Fibroblast of gingiva (primary cell): ENCODE results near the gene CHST15.

Experiments
- DNase-seq: peaks from one replicate; pipeline ENCODE4 v3.0.0-alpha.2; 2011; ENCODE audit warnings: low read depth

CHST15 gene

DNA sequence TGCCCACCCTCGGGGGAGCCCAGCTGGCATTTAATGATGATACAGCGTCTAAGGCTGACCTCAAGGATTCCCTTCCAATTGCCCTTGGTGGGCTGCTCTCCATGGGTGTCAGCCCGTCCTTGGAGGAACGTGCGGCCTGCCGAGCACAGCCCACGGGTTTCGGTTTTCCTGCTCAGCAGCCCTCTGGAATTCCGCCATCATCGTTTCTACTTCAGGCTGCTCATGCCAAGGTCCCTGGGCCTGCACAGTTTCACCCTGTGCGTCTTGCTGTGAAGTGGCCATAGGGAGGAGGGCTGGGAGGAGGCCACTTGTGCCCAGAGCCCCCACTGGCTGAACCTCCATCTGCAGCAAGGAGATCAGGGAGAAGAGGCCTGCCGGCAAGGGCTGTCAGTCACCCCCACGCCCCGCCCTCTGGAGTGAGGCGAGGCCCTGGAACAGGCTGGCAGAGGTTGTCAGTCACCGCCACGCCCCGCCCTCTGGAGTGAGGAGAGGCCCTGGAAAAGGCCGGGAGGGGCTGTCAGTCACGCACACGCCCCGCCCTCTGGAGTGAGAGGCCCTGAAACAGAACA, 82.8 kb downstream of the CHST15 start:
- no peak for DNase-seq

- DNase-seq = no peak
These were observed 83.4 kb downstream of the CHST15 start for GRCh38 chr10:124010024-124010423.

GRCh38 chr10:124009231-124010015, 84.0 kb downstream of the CHST15 start:
- DNase-seq = no peak

- DNase-seq = no peak
These were observed 84.7 kb downstream of the CHST15 start for GRCh38 chr10:124008681-124009080.

DNA sequence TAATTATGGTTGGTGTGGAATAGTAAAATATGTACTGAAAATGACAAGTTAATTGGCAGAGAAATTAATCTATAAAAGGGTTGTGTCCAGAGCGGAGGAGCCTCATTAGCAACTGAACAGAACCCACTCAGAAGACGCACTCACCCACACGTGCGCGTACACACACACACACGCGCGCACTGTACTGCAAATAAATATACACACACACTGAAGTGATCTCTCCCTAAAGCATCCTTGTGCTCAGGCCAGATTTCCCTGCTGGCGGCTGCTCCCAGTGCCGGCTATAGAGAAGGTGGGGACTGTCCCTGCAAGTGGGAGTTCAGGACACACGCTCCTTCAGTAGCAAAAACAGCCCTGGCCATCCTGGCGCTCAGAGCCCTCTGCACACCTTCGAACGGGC, 85.2 kb downstream of the CHST15 start:
- DNase-seq = no peak

DNA sequence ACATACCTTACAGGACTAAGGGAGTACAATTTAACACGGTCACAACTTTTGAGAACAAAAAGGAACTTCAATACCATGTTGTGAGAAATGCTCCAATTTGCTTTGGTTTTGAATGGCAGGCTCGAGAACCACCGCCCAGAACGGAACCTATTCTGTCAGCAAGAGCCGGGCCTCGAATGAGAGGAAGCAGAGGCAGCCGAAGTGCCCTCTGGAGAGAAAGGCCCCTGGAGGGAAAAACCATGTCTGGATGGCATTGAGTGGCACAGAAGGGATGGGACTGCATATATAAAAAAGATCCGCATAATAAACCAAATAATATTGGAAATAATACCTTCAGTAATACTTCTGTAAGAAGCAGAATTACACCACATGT, 85.6 kb downstream of the CHST15 start:
- DNase-seq = no peak

DNA sequence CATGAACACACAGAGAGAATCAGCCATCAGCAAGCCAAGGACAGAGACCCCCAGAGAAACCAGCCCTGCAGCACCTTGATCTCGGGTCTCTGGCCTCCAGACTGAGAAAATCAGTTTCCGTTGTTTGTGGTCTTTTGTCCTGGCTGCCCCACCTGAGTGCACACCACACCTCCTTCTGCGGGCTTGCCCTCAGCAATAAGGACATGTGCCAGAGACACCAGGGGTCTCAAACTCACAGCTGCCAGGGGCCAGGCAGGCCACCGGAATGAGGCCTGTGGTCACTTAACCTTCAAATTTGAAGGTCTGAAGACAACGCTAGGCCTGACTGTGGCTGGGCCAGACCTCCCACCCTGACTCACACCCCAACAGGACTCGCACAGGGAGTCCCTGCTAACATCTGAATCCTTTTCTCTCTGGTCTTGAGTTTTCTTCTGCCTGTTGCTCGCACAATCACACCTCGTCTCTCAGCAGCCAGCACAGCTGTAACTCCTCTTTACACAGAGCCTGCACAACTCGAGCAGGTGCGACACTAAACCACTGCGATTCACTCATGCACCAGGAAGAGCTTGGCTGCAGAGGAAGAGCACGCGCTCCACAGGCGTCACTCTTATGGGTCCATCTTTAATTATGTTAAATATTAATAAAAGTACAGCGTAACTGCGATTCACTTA, 86.2 kb downstream of the CHST15 start:
- no peak for DNase-seq

- no peak for DNase-seq
These were observed 86.9 kb downstream of the CHST15 start for GRCh38 chr10:124006526-124006925.

- DNase-seq = peak; percentile 12
These were observed 87.4 kb downstream of the CHST15 start for GRCh38 chr10:124005991-124006392.

GRCh38 chr10:124005091-124005490, 88.3 kb downstream of the CHST15 start:
- DNase-seq = no peak

DNA sequence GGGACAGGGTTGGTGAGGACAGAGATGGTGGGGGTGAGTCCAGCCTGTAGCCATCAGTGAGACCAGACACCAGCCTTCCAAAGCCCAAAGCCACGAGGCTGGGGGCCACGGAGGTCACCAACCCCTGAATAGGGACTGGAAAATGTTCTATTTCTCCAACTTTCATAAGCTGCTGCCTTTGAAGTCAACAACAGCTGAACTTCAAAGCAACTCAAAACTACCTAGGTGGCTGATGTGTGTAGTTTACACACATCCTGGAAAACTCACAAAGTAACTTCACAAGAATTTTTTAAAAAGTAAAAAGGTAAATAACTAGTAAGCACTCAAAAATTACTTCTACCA, 88.8 kb downstream of the CHST15 start:
- DNase-seq = no peak

GRCh38 chr10:124003871-124004662, 89.3 kb downstream of the CHST15 start:
- no peak for DNase-seq

DNA sequence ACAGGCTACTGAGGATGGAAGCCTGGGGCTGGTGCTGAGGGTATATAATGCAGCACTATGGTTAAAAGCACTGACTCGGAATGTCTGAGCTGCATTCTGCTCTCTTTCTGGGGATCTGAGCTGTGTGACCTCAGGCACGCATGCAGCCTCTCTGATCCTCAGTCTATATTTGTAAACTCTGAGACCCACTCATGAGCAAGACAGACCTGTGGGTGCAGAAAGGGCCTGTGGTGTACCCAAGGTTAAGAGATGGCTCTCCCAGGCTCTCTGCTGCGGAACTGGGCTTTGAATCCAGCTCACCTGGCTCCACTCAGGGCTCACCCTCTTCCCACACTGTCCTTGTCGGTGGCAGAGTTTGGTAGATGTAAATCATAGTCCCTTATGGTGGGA, 89.9 kb downstream of the CHST15 start:
- no peak for DNase-seq

DNA sequence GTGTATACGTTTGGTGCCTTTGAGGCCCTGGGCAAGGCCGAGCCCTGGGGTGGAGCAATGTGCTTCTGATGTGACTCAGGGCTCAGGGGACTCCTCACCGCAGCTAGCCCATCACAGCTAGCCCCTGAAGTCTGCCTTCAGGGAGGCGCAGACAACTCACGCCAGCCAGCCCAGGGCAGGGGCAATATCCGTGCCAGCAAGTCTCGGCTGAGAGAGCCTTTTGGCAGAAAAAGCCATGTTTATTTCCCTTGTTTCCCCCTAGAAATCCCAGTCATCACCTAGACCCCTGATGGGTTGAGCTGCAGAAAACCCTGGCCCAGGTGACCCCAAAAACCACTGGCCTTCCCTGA, 90.4 kb downstream of the CHST15 start:
- peak; percentile 13 for DNase-seq

- no peak for DNase-seq
These were observed 90.9 kb downstream of the CHST15 start for GRCh38 chr10:124002391-124003069.

- no peak for DNase-seq
These were observed 91.8 kb downstream of the CHST15 start for GRCh38 chr10:124001391-124002148.

GRCh38 chr10:124000792-124001201, 92.6 kb downstream of the CHST15 start:
- peak; percentile 73 for DNase-seq

DNA sequence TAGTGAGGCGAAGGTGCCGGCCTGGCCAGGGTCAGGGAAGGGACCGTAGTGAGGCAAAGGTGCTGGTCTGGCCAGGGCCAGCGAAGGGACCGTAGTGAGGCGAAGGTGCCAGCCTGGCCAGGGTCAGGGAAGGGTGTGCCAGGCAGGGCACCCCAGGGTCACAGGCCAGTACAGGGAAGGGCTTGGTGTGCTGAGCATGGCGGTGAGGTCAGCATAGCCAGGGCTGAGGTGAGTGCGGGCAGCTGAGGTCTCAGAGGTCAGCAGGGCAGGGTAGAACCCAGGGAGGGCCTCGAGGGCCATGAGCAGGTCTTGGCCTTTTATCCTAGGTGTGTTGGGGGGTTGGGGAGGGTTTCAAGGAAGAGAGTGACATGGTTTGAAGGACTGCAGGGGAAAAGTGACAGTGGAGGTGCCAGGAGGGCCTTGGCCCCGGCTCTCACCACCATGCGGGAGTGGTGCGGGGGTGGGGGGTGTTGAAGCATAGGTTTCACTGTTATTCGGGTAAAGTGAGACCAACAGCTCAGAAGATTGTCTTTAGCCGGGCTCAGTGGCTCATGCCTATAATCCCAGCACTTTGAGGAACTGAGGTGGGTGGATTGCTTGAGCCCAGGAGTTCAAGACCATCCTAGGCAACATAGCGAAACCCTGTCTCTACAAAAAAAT, 93.3 kb downstream of the CHST15 start:
- no peak for DNase-seq

DNA sequence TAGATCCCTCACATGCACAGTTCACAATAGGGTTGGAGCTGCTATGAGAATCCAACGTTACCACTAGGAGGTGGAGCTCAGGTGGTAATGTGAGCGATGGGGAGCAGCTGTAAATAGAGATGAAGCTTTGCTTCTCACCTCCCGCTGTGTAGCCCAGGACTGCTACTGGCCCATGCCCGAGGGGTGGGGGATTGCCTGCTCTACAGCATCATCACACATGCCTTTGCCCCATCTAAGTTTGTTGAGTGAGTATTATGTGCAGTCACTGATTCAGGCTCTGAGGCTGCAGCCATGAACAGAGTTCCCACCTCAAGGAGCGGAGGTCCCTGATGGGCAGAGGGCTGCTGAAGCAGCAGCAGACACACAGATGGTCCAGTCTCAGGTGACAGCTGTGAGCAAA, 94.1 kb downstream of the CHST15 start:
- DNase-seq = no peak

DNA sequence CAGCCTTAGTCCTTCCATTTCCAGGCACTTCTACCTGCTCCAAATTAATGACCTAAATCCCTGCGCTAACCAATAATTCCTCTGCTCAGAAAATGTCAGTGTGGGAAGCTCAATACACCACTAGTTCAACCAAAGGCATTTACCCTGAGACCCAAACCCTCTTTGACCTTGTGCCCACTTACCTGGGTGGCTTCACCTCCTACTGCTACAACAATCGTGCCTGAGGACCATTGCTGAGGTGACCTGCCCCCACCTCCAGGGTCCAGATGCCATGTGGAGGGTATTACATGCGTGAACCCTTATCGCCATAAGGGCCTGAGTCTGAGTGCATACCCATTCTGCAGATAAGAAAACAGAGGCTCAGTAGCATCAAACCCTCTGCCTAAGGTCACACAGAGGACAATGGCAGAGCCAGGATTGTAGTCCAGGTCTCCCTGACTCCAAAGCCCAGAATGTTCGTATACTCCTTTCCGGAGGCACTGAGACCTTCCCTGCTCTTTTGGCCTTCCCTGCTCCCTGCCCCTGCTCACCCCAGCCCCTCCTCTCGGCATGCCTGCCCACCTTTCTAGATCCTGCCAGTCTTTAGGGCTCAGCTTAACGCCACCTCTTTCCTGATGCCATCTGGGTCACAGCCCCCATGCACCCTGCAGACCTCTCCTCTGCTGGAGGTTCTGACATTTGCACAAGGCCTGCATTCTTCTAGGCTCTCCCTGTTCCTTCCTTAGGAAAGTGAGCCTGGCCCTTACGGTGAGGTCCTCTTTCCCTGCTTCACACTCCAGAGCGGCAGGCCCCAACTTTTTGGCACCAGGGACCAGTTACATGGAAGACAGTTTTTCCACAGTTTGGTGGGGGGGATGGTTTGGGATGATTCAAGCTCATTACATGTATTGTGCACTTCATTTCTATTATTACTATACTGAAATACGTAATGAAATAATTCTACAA, 94.9 kb downstream of the CHST15 start:
- no peak for DNase-seq
